Heart left ventricle (tissue), 16 donors: ENCODE results near the gene NFIC. TPM values are rescaled to one million over a fixed set of nuclear protein-coding genes. Genes with fewer than 3 reads are reported as not detected.
"Not testable (repeated sequence)": the region's sequence is repeated elsewhere in the genome, so short reads cannot be mapped to it uniquely, and the experiment has no call there.

Experiments
- ATAC-seq, 4 donors: fragments of 200-7000 bp; cut with Tn5 transposase; one replicate each; pipeline ENCODE4 v1.9.1; 2020 to 2022; ENCODE audit warnings: moderate library complexity in 4 of 4, mild to moderate bottlenecking in 3 of 4, moderate number of reproducible peaks in 1 of 4
- DNase-seq, 5 donors: peaks; one replicate each; pipeline ENCODE4 v3.0.0-alpha.2; 2020
- H3K27ac ChIP-seq, 12 donors: fragments of 200-600 bp; sonication (generic) in 4 of 12; one replicate each; pipeline versions ENCODE4 v1.5.0 to v1.8.0; 2016 to 2022; ENCODE audit warnings: mild to moderate bottlenecking in 2 of 12
- H3K27me3 ChIP-seq, 9 donors: fragments of 200-600 bp; sonication (generic) in 2 of 9; one replicate each; pipeline versions ENCODE4 v1.5.1 to v1.8.0; 2016 to 2022; ENCODE audit warnings: mild to moderate bottlenecking in 3 of 9
- H3K36me3 ChIP-seq, 9 donors: fragments of 200-600 bp; sonication (generic) in 2 of 9; one replicate each; pipeline versions ENCODE4 v1.5.0 to v1.8.0; 2018 to 2022; ENCODE audit warnings: mild to moderate bottlenecking in 2 of 9
- H3K4me1 ChIP-seq, 12 donors: fragments of 200-600 bp; sonication (generic) in 4 of 12; one replicate each; pipeline versions ENCODE4 v1.5.0 to v1.8.0; 2016 to 2022; ENCODE audit warnings: mild to moderate bottlenecking in 3 of 12
- H3K4me3 ChIP-seq, 12 donors: fragments of 200-600 bp; sonication (generic) in 4 of 12; one replicate each; pipeline versions ENCODE4 v1.5.0 to v1.8.0; 2017 to 2022; ENCODE audit warnings: mild to moderate bottlenecking in 9 of 12, moderate library complexity in 4 of 12
- H3K9me3 ChIP-seq, 12 donors: fragments of 200-600 bp; sonication (generic) in 4 of 12; one replicate each; pipeline versions ENCODE4 v1.5.0 to v1.8.0; 2016 to 2022; ENCODE audit warnings: mild to moderate bottlenecking in 1 of 12
- POLR2A ChIP-seq, 2 donors: fragments of 450-650 bp; IDR thresholded peaks; one replicate each; pipeline ENCODE4 v1.6.1; 2017; ENCODE audit warnings: antibody characterized with exemption in 2 of 2, mild to moderate bottlenecking in 2 of 2, moderate library complexity in 2 of 2
- WGBS, 4 donors: extraction: QIAGEN DNeasy Blood & Tissue Kit in 2 of 4; methylation state at CpG; one replicate each; pipeline versions ENCODE4 v1.1.5 to v1.1.7; 2013 to 2018; 5-methylcytosine and 5-hydroxymethylcytosine counted together
- intact Hi-C, 10 donors: fragments of 100-400 bp; cut with DNase I; formaldehyde crosslinking; loops; one replicate each; pipeline versions ENCODE4 v1.11.1 to v1.14.2; 2022
- polyA plus RNA-seq, 2 donors: library from polyadenylated mRNA; stranded (reverse); fragments of 200-250 nt; gene quantifications; one replicate each; pipeline ENCODE4 v1.2.3, GENCODE V29; 2013
- total RNA-seq, 9 donors: library from RNA; depleted of rRNA in 2 of 9; stranded (reverse); fragments of >200 nt in 2 of 9; fragmentation: NEBNext Ultra II Directional in 3 of 9; extraction: Animal tissue kit (Norgen Biotek cat#: 25700) in 3 of 9; gene quantifications; one replicate each; pipeline versions ENCODE4 v1.1.0 to v1.2.4, GENCODE V29; 2016 to 2023
- TF ChIP-seq, protein P1 (sequence below), 12 donors: fragments of 200-600 bp; sonication (generic) in 4 of 12; IDR thresholded peaks; one replicate each; pipeline versions ENCODE4 v1.5.0 to v1.8.0; 2018 to 2022; ENCODE audit warnings: antibody characterized with exemption in 12 of 12, mild to moderate bottlenecking in 5 of 12
- donor health status: ischemic (EF 13 %, LVEDD 7.1; RV severe dilation, severe dysfunction).
- donor health status: healthy with polysubstance abuse.
- donor health status: DM: no; HTN: yes; CAD: no.
- donor health status: DM: no; HTN: no; CAD: no.
- donor health status: ischemic (EF 25% LVEDD 6.9; RV normal size, moderate dysfunction).
- donor health status: ischemic (EF 25% LVEDD 5.7; RV mildly dilated, moderate dysfunction).
- donor health status: healthy.
- donor health status: DM: yes; HTN: yes; CAD: no.
- donor health status: ischemic (EF 35%, LVEDD 5.7; RV mildly dilated, moderate dysfunction).
- donor health status: nonischemic (EF 11% LVEDD 7.7; RV severe dilation, severe dysfunction).
- donor health status: DM: yes; HTN: yes; CAD: no.
- donor health status: PGD.
- donor health status: ischemic (EF 29% LVEDD 5.4; RV normal size, mild dysfunction).
- donor health status: nonischemic (EF 23%, LVEDD 6.1; RV moderate dilation, normal function).

NFIC gene
- total and polyA plus RNA-seq, 11 donors, result 107 to 267 (median 159) TPM

DNA sequence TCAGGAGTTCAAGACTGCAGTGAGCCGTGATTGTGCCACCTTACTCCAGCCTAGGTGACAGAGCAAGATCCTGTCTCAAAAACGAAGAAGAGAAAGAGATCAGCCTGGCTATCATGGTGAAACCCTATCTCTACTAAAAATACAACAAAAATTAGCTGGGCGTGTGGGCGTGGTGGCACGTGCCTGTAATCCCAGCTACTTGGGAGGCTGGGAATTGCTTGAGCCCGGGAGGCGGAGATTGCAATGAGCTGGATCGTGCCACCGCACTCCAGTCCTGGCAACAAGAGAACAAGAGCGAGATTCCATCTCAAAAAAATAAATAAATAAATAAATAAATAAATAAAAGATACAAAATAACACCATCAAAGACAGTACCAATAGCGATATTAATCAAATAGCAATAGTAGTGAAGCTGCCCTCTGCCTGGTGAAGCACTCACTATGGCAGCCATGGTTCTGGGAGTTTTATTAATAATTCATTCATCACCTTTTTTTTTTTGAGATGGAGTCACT lies 53.9 kb downstream of the NFIC start:
- no peaks in the 10 kb centered on the region for H3K27me3 ChIP-seq
- peaks cover 0 to 18% (median 13%) of the 10 kb centered on the region in 12 donors for H3K4me1 ChIP-seq
- intact Hi-C loops, result no loop called here
- peaks cover 0 to 28% (median 7%) of the 10 kb centered on the region in 9 donors for H3K36me3 ChIP-seq
- TF ChIP-seq, protein P1, sequence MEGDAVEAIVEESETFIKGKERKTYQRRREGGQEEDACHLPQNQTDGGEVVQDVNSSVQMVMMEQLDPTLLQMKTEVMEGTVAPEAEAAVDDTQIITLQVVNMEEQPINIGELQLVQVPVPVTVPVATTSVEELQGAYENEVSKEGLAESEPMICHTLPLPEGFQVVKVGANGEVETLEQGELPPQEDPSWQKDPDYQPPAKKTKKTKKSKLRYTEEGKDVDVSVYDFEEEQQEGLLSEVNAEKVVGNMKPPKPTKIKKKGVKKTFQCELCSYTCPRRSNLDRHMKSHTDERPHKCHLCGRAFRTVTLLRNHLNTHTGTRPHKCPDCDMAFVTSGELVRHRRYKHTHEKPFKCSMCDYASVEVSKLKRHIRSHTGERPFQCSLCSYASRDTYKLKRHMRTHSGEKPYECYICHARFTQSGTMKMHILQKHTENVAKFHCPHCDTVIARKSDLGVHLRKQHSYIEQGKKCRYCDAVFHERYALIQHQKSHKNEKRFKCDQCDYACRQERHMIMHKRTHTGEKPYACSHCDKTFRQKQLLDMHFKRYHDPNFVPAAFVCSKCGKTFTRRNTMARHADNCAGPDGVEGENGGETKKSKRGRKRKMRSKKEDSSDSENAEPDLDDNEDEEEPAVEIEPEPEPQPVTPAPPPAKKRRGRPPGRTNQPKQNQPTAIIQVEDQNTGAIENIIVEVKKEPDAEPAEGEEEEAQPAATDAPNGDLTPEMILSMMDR (IDR thresholded peaks at IDR 0.05), result no peak
- TF ChIP-seq POLR2A (IDR thresholded peaks at IDR 0.05), result no peak
- H3K27ac ChIP-seq, result peak overlapping the region in 1 of 12 donors; percentile 47
- WGBS, 4 donors, result 94 to 96% (median 94%) methylated on average over 11 of the region's 11 CpGs
- H3K9me3 ChIP-seq, result no peaks in the 10 kb centered on the region
- ATAC-seq (no peak), DNase-seq (no peak)
- H3K4me3 ChIP-seq, result no peak overlapping the region

DNA sequence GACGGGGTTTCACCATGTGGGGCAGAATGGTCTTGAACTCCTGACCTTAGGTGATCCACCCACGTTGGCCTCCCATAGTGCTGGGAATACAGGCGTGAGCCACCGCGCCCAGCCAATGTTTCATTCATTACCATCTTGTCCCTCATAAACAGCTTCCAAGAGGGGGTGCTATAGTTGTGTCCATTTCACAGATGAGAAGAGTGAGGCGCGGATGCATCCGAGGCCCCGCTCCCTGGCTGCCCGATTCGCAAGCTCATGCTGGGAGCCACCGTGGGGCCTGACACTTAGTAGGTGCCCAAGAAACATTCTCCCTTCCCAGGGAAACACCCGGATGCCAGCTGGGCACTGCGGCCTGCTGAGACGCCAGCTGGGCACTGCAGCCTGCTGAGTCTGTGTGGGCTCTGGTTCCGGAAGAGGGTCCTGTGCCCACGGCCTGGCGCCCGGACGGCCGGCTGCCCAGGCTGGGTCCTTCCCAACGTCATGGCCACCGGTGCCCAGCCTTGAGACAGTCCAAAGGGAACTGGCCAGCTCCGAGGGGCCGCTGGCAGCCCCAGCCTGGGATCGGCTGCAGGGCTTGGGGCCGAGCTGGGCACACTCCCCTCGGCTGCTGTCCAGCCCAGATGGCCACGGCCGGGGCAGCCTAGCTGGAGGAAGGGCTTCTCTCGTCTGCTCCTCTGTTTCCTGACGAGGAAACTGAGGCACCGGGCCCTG lies 54.7 kb downstream of the NFIC start:
- peak in 1 of 4 donors; percentile 9 for ATAC-seq
- H3K27ac ChIP-seq, result peak overlapping the region in 1 of 12 donors; percentile 48
- peaks cover 0 to 18% (median 13%) of the 10 kb centered on the region in 12 donors for H3K4me1 ChIP-seq

DNA sequence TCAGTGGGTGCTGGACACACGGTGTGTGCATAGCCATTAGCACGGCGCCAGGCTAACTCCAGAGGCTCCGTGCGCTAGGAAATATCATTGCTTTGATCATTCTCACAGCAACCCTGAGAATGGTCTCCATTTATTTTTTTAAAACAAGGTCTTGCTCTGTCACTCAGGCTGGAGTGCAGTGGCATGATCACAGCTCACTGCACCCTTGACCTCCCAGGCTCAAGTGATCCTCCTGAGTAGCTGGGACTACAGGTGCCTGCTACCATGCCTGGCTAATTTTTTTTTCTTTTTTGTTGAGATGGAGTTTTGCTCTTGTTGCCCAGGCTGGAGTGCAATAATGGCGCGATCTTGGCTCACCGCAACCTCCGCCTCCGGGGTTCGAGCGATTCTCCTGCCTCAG lies 55.3 kb downstream of the NFIC start:
- 92 to 98% (median 94%) methylated on average over 12 of the region's 12 CpGs for WGBS, 4 donors
- H3K27me3 ChIP-seq, H3K4me3 ChIP-seq, ATAC-seq, DNase-seq, H3K9me3 ChIP-seq, intact Hi-C loops: not testable (repeated sequence)
- Histone ChIP-seq H3K36me3 (peaks cover 0 to 36% (median 11%) of the 10 kb centered on the region in 9 donors), H3K27ac (peak overlapping the region in 1 of 12 donors; percentile 48), H3K4me1 (peaks cover 0 to 18% (median 13%) of the 10 kb centered on the region in 12 donors)

More for the DNA sequence above, 54.7 kb downstream of the NFIC start:
- Histone ChIP-seq H3K4me3 (no peak overlapping the region), H3K27me3 (no peaks in the 10 kb centered on the region), H3K9me3 (no peaks in the 10 kb centered on the region), H3K36me3 (peaks cover 0 to 35% (median 11%) of the 10 kb centered on the region in 9 donors)
- intact Hi-C loops, result no loop called here
- DNase-seq, result no peak
- TF ChIP-seq, protein P1 (IDR thresholded peaks at IDR 0.05), result no peak
- no peak for TF ChIP-seq POLR2A (IDR thresholded peaks at IDR 0.05)
- WGBS, 4 donors, result 88 to 94% (median 92%) methylated on average over 18 to 33 of the region's 33 CpGs

DNA sequence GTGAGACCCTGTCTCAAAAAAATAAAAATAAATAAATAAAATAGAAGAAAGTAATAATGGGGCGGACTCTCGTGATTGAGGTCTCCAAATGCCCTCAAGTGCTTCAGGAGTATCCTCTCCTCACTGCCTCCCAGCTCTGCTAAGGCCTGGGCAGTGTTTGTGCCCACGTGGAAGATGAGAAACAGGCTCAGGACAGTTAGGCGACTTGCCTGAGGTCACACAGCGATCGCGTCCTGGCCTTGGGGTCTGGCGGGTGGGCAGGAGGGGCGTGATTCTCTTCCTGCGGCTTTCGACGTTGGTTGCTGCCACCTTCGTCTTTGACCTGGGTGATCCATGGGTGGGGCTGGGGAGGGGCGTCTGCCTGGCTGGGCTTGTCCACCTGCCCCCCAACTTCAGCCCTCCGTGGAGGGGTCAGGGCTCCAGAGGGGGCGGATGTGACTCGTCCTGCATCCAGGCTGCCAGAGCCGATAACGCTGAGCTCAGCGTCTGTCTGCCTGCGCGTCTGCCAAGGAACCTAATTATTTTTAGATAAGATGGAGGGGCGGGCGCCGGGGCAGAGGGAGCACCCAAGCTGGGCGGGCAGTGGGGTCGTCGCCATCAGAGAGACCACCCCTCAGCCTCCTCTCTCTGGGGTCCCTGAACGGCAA lies 56.9 kb downstream of the NFIC start:
- intact Hi-C loops, result no loop called here
- Histone ChIP-seq H3K9me3 (no peaks in the 10 kb centered on the region), H3K4me1 (peaks cover 0 to 29% (median 20%) of the 10 kb centered on the region in 12 donors), H3K27me3 (no peaks in the 10 kb centered on the region), H3K4me3 (no peak overlapping the region), H3K27ac (peak overlapping the region in 11 of 12 donors; percentile 20 to 94 (median 54)), H3K36me3 (peaks cover 0 to 41% (median 11%) of the 10 kb centered on the region in 9 donors)
- ATAC-seq (peak in 3 of 4 donors; percentile 39 to 54 (median 53)), DNase-seq (peak in 3 of 5 donors; percentile 51 to 59 (median 53))
- 38 to 60% (median 47%) methylated on average over 14 to 29 of the region's 29 CpGs for WGBS, 4 donors
- no peak for TF ChIP-seq POLR2A (IDR thresholded peaks at IDR 0.05)
- TF ChIP-seq, protein P1 (IDR thresholded peaks at IDR 0.05), result no peak
